Tibial nerve (tissue), 4 donors: ENCODE results near the gene PCLO. TPM values are rescaled to one million over a fixed set of nuclear protein-coding genes. Genes with fewer than 3 reads are reported as not detected.

Source experiments
- DNase-seq, 2 donors: peaks; one replicate each; pipeline ENCODE4 v3.0.0-alpha.2; 2019; ENCODE audit warnings: low spot score in 2 of 2
- H3K27ac ChIP-seq, 4 donors: fragments of 200-600 bp; sonication (generic) in 3 of 4; one replicate each; pipeline ENCODE4 v1.5.1; 2017 to 2019; ENCODE audit warnings: mild to moderate bottlenecking in 1 of 4
- H3K27me3 ChIP-seq, 2 donors: fragments of 200-600 bp; sonication (generic) in 1 of 2; one replicate each; pipeline versions ENCODE4 v1.5.1 to v1.6.0; 2017 to 2019
- H3K36me3 ChIP-seq, 3 donors: fragments of 200-600 bp; sonication (generic); one replicate each; pipeline ENCODE4 v1.5.1; 2018 to 2019
- H3K4me1 ChIP-seq, 4 donors: fragments of 200-600 bp; sonication (generic) in 3 of 4; one replicate each; pipeline ENCODE4 v1.5.1; 2017 to 2019
- H3K4me3 ChIP-seq, 4 donors: fragments of 200-600 bp; sonication (generic) in 3 of 4; one replicate each; pipeline ENCODE4 v1.5.1; 2017 to 2019; ENCODE audit warnings: mild to moderate bottlenecking in 1 of 4, moderate library complexity in 1 of 4
- H3K9me3 ChIP-seq, 4 donors: fragments of 200-600 bp; sonication (generic) in 3 of 4; one replicate each; pipeline ENCODE4 v1.5.1; 2017 to 2019
- CTCF ChIP-seq, 5 experiments: fragments of 200-600 bp in 3 of 5; fragments of 450-650 bp in 2 of 5; sonication (generic) in 3 of 5; IDR thresholded peaks; one replicate each; pipeline ENCODE4 v1.5.1; 2016 to 2019; ENCODE audit warnings: antibody characterized with exemption in 5 of 5, mild to moderate bottlenecking in 3 of 5, moderate library complexity in 2 of 5
- EP300 ChIP-seq, 2 donors: sonication (generic); formaldehyde crosslinking; IDR thresholded peaks; one replicate each; pipeline ENCODE4 v1.6.1; 2017; ENCODE audit warnings: antibody characterized with exemption in 2 of 2, mild to moderate bottlenecking in 1 of 2
- POLR2A ChIP-seq, 2 donors: fragments of 450-650 bp; IDR thresholded peaks; one replicate each; pipeline ENCODE4 v1.6.1; 2017; ENCODE audit warnings: antibody characterized with exemption in 2 of 2, mild to moderate bottlenecking in 2 of 2, moderate library complexity in 2 of 2
- WGBS, 2 donors: methylation state at CpG; one replicate each; pipeline ENCODE4 v1.1.5; 2018; 5-methylcytosine and 5-hydroxymethylcytosine counted together
- total RNA-seq, 4 donors: library from RNA; depleted of rRNA; stranded (reverse); fragments of >200 nt; gene quantifications; one replicate each; pipeline ENCODE4 v1.1.0, GENCODE V29; 2016

The PCLO gene
- total RNA-seq, 4 donors from 2014 or later, result under 0.01 to 0.78 (median 0.52) TPM

DNA sequence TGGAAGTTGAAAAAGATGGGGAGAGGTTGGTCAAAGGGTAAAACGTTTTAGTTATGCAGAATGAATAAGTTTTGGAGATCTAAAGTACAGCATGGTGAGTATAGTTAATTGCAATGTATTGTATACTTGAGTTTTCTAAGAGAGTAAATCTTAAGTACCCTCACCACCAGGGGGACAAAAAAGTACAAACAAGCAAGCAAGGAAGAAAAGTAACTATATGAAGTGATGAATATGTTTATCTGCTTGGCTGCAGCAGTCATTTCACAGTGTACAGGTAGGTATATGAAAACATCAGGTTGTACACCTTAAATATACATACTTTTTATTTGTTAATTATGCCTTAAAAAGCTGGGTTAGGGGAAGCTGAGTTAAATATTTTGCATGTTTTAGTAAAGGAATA lies 157.3 kb downstream of the PCLO start:
- no peaks in the 10 kb centered on the region for H3K27me3 ChIP-seq
- H3K27ac ChIP-seq, result no peak overlapping the region
- WGBS, 2 donors, result 14% methylated on average over 1 of the region's 1 CpG
- no peaks in the 10 kb centered on the region for H3K36me3 ChIP-seq
- no peaks in the 10 kb centered on the region for H3K4me1 ChIP-seq
- DNase-seq, result no peak
- no peak for TF ChIP-seq CTCF (IDR thresholded peaks at IDR 0.05)
- TF ChIP-seq EP300 (IDR thresholded peaks at IDR 0.05), result no peak
- TF ChIP-seq POLR2A (IDR thresholded peaks at IDR 0.05), result no peak
- no peak overlapping the region for H3K4me3 ChIP-seq
- H3K9me3 ChIP-seq, result peaks cover 0 to 7% (median 0%) of the 10 kb centered on the region in 4 donors

DNA sequence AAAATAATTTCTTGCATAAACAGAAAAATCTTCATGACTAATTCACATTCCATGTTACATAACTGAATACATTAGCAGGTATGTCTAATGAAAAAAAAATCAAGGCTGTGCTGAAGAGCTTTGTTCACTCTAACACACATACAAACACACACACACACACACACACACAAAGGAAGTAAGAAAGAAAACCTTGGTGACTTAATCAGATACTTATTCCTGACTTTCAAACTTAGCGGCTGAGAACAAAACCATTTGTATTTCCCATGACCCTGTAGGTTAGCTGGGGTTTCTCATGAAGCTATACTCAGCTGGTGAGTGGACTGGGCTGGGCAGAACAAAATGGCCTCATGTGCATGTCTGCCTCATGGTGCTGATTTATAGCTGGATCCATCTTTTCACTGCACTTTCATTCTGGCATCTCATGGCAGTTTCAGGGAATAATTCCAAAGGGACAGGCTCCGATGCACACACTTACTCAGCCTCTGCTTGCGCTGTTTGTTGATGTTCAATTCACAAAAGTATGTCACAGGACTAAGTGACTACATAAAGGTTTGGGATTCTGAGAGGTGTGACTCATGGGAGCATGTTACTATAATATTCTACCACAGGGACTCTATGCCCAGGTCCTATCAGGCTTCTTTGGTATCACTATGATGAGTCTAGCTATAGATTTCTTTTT lies 161.2 kb downstream of the PCLO start:
- no peaks in the 10 kb centered on the region for H3K4me1 ChIP-seq
- peaks cover 0 to 7% (median 0%) of the 10 kb centered on the region in 4 donors for H3K9me3 ChIP-seq
- no peak overlapping the region for H3K27ac ChIP-seq
- 74 to 90% methylated on average over 3 of the region's 3 CpGs for WGBS, 2 donors
- DNase-seq, result no peak
- H3K4me3 ChIP-seq, result no peak overlapping the region
- no peak for TF ChIP-seq EP300 (IDR thresholded peaks at IDR 0.05)
- H3K27me3 ChIP-seq, result no peaks in the 10 kb centered on the region
- H3K36me3 ChIP-seq, result no peaks in the 10 kb centered on the region

GRCh38 chr7:82998436-82998835 lies 164.2 kb downstream of the PCLO start:
- Histone ChIP-seq H3K9me3 (no peaks in the 10 kb centered on the region), H3K27me3 (no peaks in the 10 kb centered on the region), H3K4me1 (no peaks in the 10 kb centered on the region), H3K4me3 (no peak overlapping the region), H3K27ac (no peak overlapping the region), H3K36me3 (no peaks in the 10 kb centered on the region)
- no peak for DNase-seq
- no peak for TF ChIP-seq POLR2A (IDR thresholded peaks at IDR 0.05)
- no peak for TF ChIP-seq EP300 (IDR thresholded peaks at IDR 0.05)
- no peak for TF ChIP-seq CTCF (IDR thresholded peaks at IDR 0.05)

DNA sequence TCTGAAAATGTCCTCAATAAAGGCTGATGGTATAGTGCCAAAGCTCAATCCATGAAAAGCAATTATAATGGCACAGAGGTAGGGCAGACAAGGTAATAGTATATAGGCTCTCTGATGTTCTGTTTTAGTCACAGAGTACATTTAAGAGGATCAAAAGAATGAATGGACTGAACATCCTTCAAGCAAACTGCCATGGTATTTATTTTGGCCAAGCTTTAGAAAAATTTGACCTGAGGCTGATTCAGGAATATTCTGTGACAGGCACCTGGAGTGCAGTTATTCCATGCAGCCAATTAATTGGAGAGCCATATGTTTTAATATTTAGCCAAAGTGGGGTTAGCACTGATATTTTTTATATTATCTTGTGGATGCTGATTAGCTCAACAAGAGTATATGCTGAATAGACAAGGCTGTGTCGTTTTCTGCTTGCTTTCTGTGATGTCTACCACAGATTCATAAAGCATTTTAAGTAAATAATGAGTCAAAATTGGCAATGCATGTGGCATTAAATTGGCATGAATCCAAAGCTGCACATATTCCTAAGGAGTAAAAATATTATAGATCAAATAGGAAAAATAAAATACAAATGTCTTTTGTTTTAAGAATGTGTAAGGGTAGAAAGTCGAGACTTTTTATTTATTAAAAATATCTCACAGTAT lies 177.4 kb downstream of the PCLO start:
- Histone ChIP-seq H3K9me3 (no peaks in the 10 kb centered on the region), H3K36me3 (no peaks in the 10 kb centered on the region), H3K4me3 (no peak overlapping the region), H3K4me1 (no peaks in the 10 kb centered on the region), H3K27ac (no peak overlapping the region), H3K27me3 (no peaks in the 10 kb centered on the region)
- 39 to 46% methylated on average over 2 of the region's 2 CpGs for WGBS, 2 donors
- no peak for DNase-seq
- TF ChIP-seq CTCF (IDR thresholded peaks at IDR 0.05) (no peak), EP300 (IDR thresholded peaks at IDR 0.05) (no peak), POLR2A (IDR thresholded peaks at IDR 0.05) (no peak)

DNA sequence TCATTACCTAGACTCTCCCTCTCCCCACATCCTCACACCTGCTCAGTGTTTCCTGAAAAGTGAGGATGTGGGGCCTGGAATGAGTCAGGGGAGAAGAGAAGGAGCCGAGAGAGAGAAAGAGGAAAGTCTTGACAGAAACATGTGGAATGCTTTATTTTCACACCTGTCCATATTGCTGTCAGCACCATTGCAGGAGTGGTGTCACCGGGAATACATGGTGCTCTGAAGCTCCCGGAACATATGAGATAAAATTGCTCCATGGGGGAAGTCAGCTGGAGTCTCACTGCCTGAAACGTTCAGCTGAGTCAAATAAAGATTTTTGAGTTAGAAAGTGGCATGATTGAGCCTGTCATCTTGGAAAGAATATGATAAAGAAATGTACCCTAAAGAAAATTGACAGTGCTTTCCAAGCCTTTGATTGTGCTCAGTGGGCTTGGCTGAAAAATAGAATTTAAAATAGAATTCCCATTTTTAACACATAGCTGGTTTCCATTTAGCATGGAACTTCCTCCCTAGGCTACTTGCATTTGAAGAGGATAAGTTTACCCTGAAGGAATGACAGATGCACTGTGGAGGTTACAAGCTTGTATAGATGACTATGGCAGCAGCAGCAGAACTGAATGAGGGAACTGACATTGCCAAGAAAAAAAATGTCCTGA lies 182.4 kb downstream of the PCLO start:
- no peak for TF ChIP-seq POLR2A (IDR thresholded peaks at IDR 0.05)
- TF ChIP-seq CTCF (IDR thresholded peaks at IDR 0.05), result no peak
- TF ChIP-seq EP300 (IDR thresholded peaks at IDR 0.05), result no peak
- Histone ChIP-seq H3K36me3 (no peaks in the 10 kb centered on the region), H3K4me1 (no peaks in the 10 kb centered on the region), H3K9me3 (no peaks in the 10 kb centered on the region), H3K27me3 (no peaks in the 10 kb centered on the region), H3K27ac (no peak overlapping the region), H3K4me3 (no peak overlapping the region)
- DNase-seq, result no peak
- 62 to 67% methylated on average over 4 of the region's 4 CpGs for WGBS, 2 donors
